ENCODE measurements around the gene BRINP1. TPM values are rescaled to one million over a fixed set of nuclear protein-coding genes. Genes with fewer than 3 reads are reported as not detected.

BRINP1 gene
- total RNA-seq, 1 donor from 2014 or later: under 0.01 TPM

DNA sequence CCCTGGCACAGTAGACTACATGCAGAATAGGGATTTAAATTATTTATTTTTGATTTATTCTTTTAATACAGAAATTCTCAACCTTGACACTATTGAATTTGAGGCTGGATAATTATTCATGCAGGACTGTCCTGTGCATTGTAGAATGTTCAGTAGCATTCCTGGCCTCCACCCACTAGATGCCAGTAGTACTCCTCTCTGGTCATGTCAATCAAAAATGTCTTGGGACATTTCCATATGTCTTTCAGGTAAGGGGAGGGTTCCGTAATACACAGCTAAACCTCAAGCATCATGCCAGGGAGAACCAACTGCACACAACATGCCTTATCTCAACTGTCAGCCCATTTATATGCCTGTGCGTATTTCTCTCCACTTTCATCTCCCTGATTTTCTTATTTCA, 231.8 kb downstream of the BRINP1 start:
- DNase-seq (ENCODE audit: low read depth in 2 of 2): no peak

GRCh38 chr9:119126040-119126439, 243.2 kb downstream of the BRINP1 start:
- no peak for DNase-seq (ENCODE audit: low read depth in 2 of 2)

DNA sequence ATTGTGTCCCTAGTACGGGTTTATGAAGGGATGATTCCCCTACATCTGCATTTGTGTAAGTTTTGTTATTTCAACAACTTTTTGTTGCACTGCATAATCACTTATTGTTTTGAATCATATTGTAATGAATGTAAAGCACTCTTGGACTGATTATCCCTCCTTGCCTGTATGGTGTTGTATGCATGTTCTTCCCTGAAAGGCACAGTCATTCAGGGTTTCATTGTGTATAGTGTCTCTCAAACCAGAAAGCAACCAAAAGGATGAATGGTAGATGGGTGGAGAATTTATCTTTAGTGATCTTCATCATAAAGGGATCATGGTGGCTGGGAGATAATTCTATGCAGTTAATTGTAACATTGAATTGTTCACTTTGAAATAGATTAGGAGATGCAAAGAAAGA, 247.3 kb downstream of the BRINP1 start:
- no peak for DNase-seq (ENCODE audit: low read depth in 2 of 2)

GRCh38 chr9:119117409-119117808, 251.8 kb downstream of the BRINP1 start:
- no peak for DNase-seq (ENCODE audit: low read depth in 2 of 2)

Data from lung microvascular endothelial cell (primary cell).